H1 (cell line): Measurements from ENCODE around the gene UBAC1. TPM values are rescaled to one million over a fixed set of nuclear protein-coding genes. Genes with fewer than 3 reads are reported as not detected.
A peak's percentile ranks its signal among the peaks of the same experiment; 100 is the strongest.

Source experiments
- CTCF ChIA-PET: fragments of 300-600 bp; sonication (Branson Sonifier 250); formaldehyde crosslinking; loops from one replicate; lab custom pipeline; 2021; ENCODE audit not compliant: partially characterized antibody; lab: Charles Lee
- POLR2A ChIA-PET: fragments of 300-600 bp; sonication (Branson Sonifier 250); formaldehyde crosslinking; loops from one replicate; lab custom pipeline; 2021; ENCODE audit warnings: inconsistent platforms; ENCODE audit not compliant: partially characterized antibody; lab: Charles Lee
- DNase-seq, 2 experiments: peaks; one replicate each; pipeline versions ENCODE4 v3.0.0 to v3.0.0-alpha.2; 2010 to 2022; ENCODE audit warnings: low spot score in 2 of 2, low read depth in 1 of 2, mixed read lengths in 1 of 2
- FAIRE-seq: peaks from 2 replicates; lab custom pipeline; 2011; peaks lifted over from hg19 to GRCh38; lab: Jason Lieb, UNC
- H2AFZ ChIP-seq: 2 replicates; pipeline ENCODE4 v1.8.1; 2012; ENCODE audit warnings: low read length, inconsistent platforms
- H2AK5ac ChIP-seq: 2 replicates; pipeline ENCODE4 v1.6.1; 2013; ENCODE audit warnings: low read depth, low read length
- H2BK120ac ChIP-seq: replicated peaks from 2 replicates; pipeline ENCODE3; 2013; ENCODE audit warnings: low read depth, low read length, inconsistent platforms
- H2BK12ac ChIP-seq: 2 replicates; pipeline ENCODE4 v1.6.1; 2013; ENCODE audit warnings: low read depth, low read length
- H2BK15ac ChIP-seq: 2 replicates; pipeline ENCODE4 v1.6.1; 2013; ENCODE audit warnings: low read length
- H2BK20ac ChIP-seq: 2 replicates; pipeline ENCODE4 v1.6.1; 2013; ENCODE audit warnings: low read length
- H2BK5ac ChIP-seq: 2 replicates; pipeline ENCODE4 v1.6.1; 2013; ENCODE audit warnings: low read depth, low read length
- H3K14ac ChIP-seq: 2 replicates; pipeline ENCODE4 v1.6.1; 2013; ENCODE audit warnings: inconsistent platforms; ENCODE audit not compliant: insufficient read length
- H3K18ac ChIP-seq: 2 replicates; pipeline ENCODE4 v1.6.1; 2013; ENCODE audit warnings: low read length; ENCODE audit errors: extremely low read depth
- H3K23ac ChIP-seq: 2 replicates; pipeline ENCODE4 v1.6.1; 2013; ENCODE audit warnings: inconsistent platforms; ENCODE audit not compliant: insufficient read length
- H3K23me2 ChIP-seq: 2 replicates; pipeline ENCODE4 v1.6.1; 2013; ENCODE audit warnings: low read depth, low read length
- H3K27ac ChIP-seq: 2 replicates; pipeline ENCODE4 v1.6.1; 2011; ENCODE audit warnings: low read depth, low read length, inconsistent platforms
- H3K27me3 ChIP-seq, 4 experiments: replicated peaks in 1 of 4; 1 replicate in 1 of 4; 2 replicates in 3 of 4; pipeline versions ENCODE4 v1.6.1 to v1.8.1; 2011 to 2013; ENCODE audit warnings: low read length in 3 of 4, mild to moderate bottlenecking in 3 of 4, inconsistent platforms in 2 of 4, mixed read lengths in 2 of 4, moderate library complexity in 1 of 4; ENCODE audit not compliant: control insufficient read depth in 3 of 4, insufficient read depth in 3 of 4; ENCODE audit errors: extremely low read depth in 1 of 4
- H3K36me3 ChIP-seq, 4 experiments: 2 replicates each; pipeline versions ENCODE4 v1.6.1 to v1.8.1; 2011 to 2013; ENCODE audit warnings: mild to moderate bottlenecking in 4 of 4, low read length in 3 of 4, moderate library complexity in 2 of 4, control low read depth in 1 of 4, inconsistent platforms in 1 of 4; ENCODE audit not compliant: insufficient read depth in 4 of 4, control insufficient read depth in 2 of 4
- H3K4ac ChIP-seq: replicated peaks from 2 replicates; pipeline ENCODE3; 2013; ENCODE audit warnings: low read length, low read depth, mixed read lengths, inconsistent platforms; ENCODE audit not compliant: insufficient read length
- H3K4me1 ChIP-seq, 4 experiments: replicated peaks in 1 of 4; 1 replicate in 1 of 4; 2 replicates in 3 of 4; pipeline versions ENCODE4 v1.6.1 to v1.8.1; 2011 to 2013; ENCODE audit warnings: low read length in 3 of 4, inconsistent platforms in 2 of 4, mixed read lengths in 1 of 4; ENCODE audit not compliant: insufficient read depth in 4 of 4, control insufficient read depth in 3 of 4
- H3K4me2 ChIP-seq, 2 experiments: 2 replicates each; pipeline versions ENCODE4 v1.6.1 to v1.8.1; 2011 to 2013; ENCODE audit warnings: low read depth in 2 of 2, low read length in 2 of 2, control low read depth in 1 of 2, inconsistent platforms in 1 of 2, mild to moderate bottlenecking in 1 of 2; ENCODE audit not compliant: insufficient read depth in 1 of 2
- H3K4me3 ChIP-seq, 4 experiments: fragments of 200-600, 300-600 bp in 1 of 4; sonication (generic), shearing (Covaris generic), sonication (Bioruptor Twin) in 1 of 4; 2 replicates each; pipeline versions ENCODE4 v1.5.1 to v1.8.1; 2011 to 2016; ENCODE audit warnings: low read length in 4 of 4, low read depth in 3 of 4, control low read depth in 2 of 4, inconsistent platforms in 2 of 4, mild to moderate bottlenecking in 2 of 4, mixed read lengths in 1 of 4, moderate library complexity in 1 of 4; ENCODE audit not compliant: insufficient read depth in 2 of 4; ENCODE audit errors: extremely low read depth in 1 of 4
- H3K56ac ChIP-seq: replicated peaks from 2 replicates; pipeline ENCODE3; 2013; ENCODE audit warnings: low read depth, mild to moderate bottlenecking, mixed read lengths, low read length, inconsistent platforms; ENCODE audit not compliant: insufficient read length
- H3K79me1 ChIP-seq: 2 replicates; pipeline ENCODE4 v1.6.1; 2013; ENCODE audit warnings: low read depth, low read length, control low read depth
- H3K79me2 ChIP-seq, 2 experiments: 2 replicates each; pipeline versions ENCODE4 v1.6.1 to v1.8.1; 2012 to 2013; ENCODE audit warnings: low read length in 2 of 2, mild to moderate bottlenecking in 2 of 2, inconsistent platforms in 1 of 2; ENCODE audit not compliant: insufficient read depth in 2 of 2, control insufficient read depth in 1 of 2
- H3K9ac ChIP-seq, 4 experiments: replicated peaks in 1 of 4; 1 replicate in 1 of 4; 2 replicates in 3 of 4; pipeline versions ENCODE4 v1.6.1 to v1.8.1; 2011 to 2013; ENCODE audit warnings: low read depth in 3 of 4, low read length in 3 of 4, control low read depth in 2 of 4, mild to moderate bottlenecking in 2 of 4, moderate library complexity in 2 of 4, inconsistent platforms in 1 of 4; ENCODE audit errors: extremely low read depth in 1 of 4
- H3K9me3 ChIP-seq, 2 experiments: 2 replicates each; pipeline versions ENCODE4 v1.6.1 to v1.8.1; 2012 to 2013; ENCODE audit warnings: mild to moderate bottlenecking in 2 of 2, moderate library complexity in 2 of 2, control low read depth in 1 of 2, inconsistent platforms in 1 of 2, low read depth in 1 of 2, low read length in 1 of 2, mixed read lengths in 1 of 2; ENCODE audit not compliant: insufficient read depth in 2 of 2
- H4K20me1 ChIP-seq, 2 experiments: replicated peaks in 1 of 2; 2 replicates each; pipeline versions ENCODE3 to v1.8.1; 2011 to 2013; ENCODE audit warnings: inconsistent platforms in 2 of 2, low read length in 2 of 2, mild to moderate bottlenecking in 1 of 2; ENCODE audit not compliant: insufficient read depth in 2 of 2, control insufficient read depth in 1 of 2
- H4K5ac ChIP-seq: 2 replicates; pipeline ENCODE4 v1.6.1; 2013; ENCODE audit warnings: low read length, low read depth, mixed read lengths, inconsistent platforms; ENCODE audit not compliant: insufficient read length
- H4K8ac ChIP-seq: 2 replicates; pipeline ENCODE4 v1.8.0; 2013; ENCODE audit warnings: mild to moderate bottlenecking, moderate library complexity, low read length, inconsistent platforms; ENCODE audit not compliant: insufficient read depth; ENCODE audit errors: extremely low read depth
- H4K91ac ChIP-seq: replicated peaks from 2 replicates; pipeline ENCODE3; 2013; ENCODE audit warnings: low read length, mixed read lengths, inconsistent platforms; ENCODE audit not compliant: insufficient read length
- SIN3A ChIP-seq, 2 experiments: IDR thresholded peaks in 1 of 2; conservative IDR thresholded peaks in 1 of 2; 2 replicates each; pipeline ENCODE4 v1.6.1; 2011 to 2012; ENCODE audit warnings: low read length in 2 of 2, improper control_type of control experiment in 1 of 2, low read depth in 1 of 2, mild to moderate bottlenecking in 1 of 2
- SUZ12 ChIP-seq: fragments of 200-600 bp; sonication (generic); IDR thresholded peaks from 2 replicates; pipeline ENCODE4 v1.6.1; 2012; ENCODE audit warnings: mild to moderate bottlenecking, inconsistent platforms, low read length, moderate library complexity, mixed read lengths
- WGBS, 2 experiments: shearing (Covaris generic) in 1 of 2; methylation state at CpG; one replicate each; pipeline versions ENCODE4 v1.1.6 to v1.1.7; 2013 to 2015; ENCODE audit warnings: low lambda C conversion rate in 2 of 2, mixed read lengths in 2 of 2, inconsistent platforms in 1 of 2, low coverage in 1 of 2, missing lambda C conversion rate in 1 of 2; ENCODE audit not compliant: insufficient replicate concordance in 2 of 2, insufficient coverage in 1 of 2, insufficient read length in 1 of 2; ENCODE audit errors: extremely low coverage in 1 of 2, missing lambda C conversion rate in 1 of 2; 5-methylcytosine and 5-hydroxymethylcytosine counted together
- polyA plus RNA-seq, 7 experiments: library from polyadenylated mRNA; depleted of rRNA in 3 of 7; stranded (reverse) in 5 of 7; unstranded in 2 of 7; fragments of >200 nt in 5 of 7; fragments of 200-250 nt in 2 of 7; gene quantifications; 1 replicate in 5 of 7; 2 replicates in 1 of 7; 4 replicates in 1 of 7; pipeline versions ENCODE4 v1.2.1 to v1.2.3, GENCODE V29; 2011 to 2013; ENCODE audit warnings: missing spikeins in 2 of 7, mixed read lengths in 2 of 7
- total RNA-seq: library from RNA; stranded (reverse); fragmentation: NEBNext Ultra II Directional; extraction: Animal tissue kit (Norgen Biotek cat#: 25700); gene quantifications from 2 replicates; pipeline ENCODE4 v1.2.1, GENCODE V29; 2021

The UBAC1 gene
- total and polyA plus RNA-seq, 2 of the 8 experiments (the other 6 are each of a cell fraction or from before 2014, with no cell fraction given): 59.3 to 85.2 TPM

- no peaks in the 10 kb centered on the region for H3K9me3 ChIP-seq
- FAIRE-seq: no peak
- H4K8ac ChIP-seq: no peak overlapping the region
- POLR2A ChIA-PET: interaction anchor here (0.9 to 1.4 kb wide), 2 partner anchors 10 kb away, joined by 3 to 5 read pairs; no protein-coding TSS in a partner anchor
- no peak for DNase-seq
- no peaks in the 10 kb centered on the region for H3K36me3 ChIP-seq
- H2BK12ac ChIP-seq: no peak overlapping the region
- H2BK20ac ChIP-seq: no peak overlapping the region
- H4K5ac ChIP-seq: no peak overlapping the region
- H3K79me2 ChIP-seq: no peaks in the 10 kb centered on the region
- no peaks in the 10 kb centered on the region; the same call in 1 of the 2 replicates for H3K23me2 ChIP-seq
- H3K27me3 ChIP-seq: no peaks in the 10 kb centered on the region
- H2BK120ac ChIP-seq: no peak overlapping the region
- H2BK15ac ChIP-seq: no peak overlapping the region
- H3K56ac ChIP-seq: no peak overlapping the region
- H3K4me2 ChIP-seq: no peak overlapping the region
- H2BK5ac ChIP-seq: no peak overlapping the region
- no peak overlapping the region for H3K23ac ChIP-seq
- no peak overlapping the region for H4K91ac ChIP-seq
- H3K4ac ChIP-seq: peak overlapping the region; percentile 29
- H3K18ac ChIP-seq: no peak overlapping the region; the same call in 1 of the 2 replicates
- TF ChIP-seq SUZ12 (no peak), SIN3A (conservative IDR thresholded peaks at IDR 0.05 in 1 of 2, IDR thresholded peaks at IDR 0.05 in 1 of 2; ENCODE audit: low read depth in 1 of 2, low read length in 2 of 2) (0 out of 4 replicates have a peak, but pooled peaks of 1 of the 2 experiments have one; percentile 31)
- no peak overlapping the region; a peak in 1 of 7 replicates for H3K9ac ChIP-seq
- no peak overlapping the region for H2AK5ac ChIP-seq
- no peak overlapping the region for H3K27ac ChIP-seq
- CTCF ChIA-PET: interaction anchor here (1.0 to 2.7 kb wide), 7 partner anchors 9 to 193 kb away, joined by 3 to 19 read pairs (median 3); no protein-coding TSS in a partner anchor
- no peak overlapping the region for H3K4me3 ChIP-seq
- no peak overlapping the region for H3K14ac ChIP-seq
- H4K20me1 ChIP-seq: no peaks in the 10 kb centered on the region
- H3K4me1 ChIP-seq: peaks cover 0 to 3% (median 0%) of the 10 kb centered on the region in 4 experiments; a peak in 4 of 7 replicates
- H2AFZ ChIP-seq: no peak overlapping the region
- no peaks in the 10 kb centered on the region for H3K79me1 ChIP-seq
- WGBS, 2 experiments: 85% methylated on average over 13 of the region's 13 CpGs; no CpG with 5 or more reads in 1 of the 2 experiments
Observed at GRCh38 chr9:135976944-135977343, 15.8 kb upstream of the UBAC1 start.
